Parathyroid adenoma (tissue), 2 donors: ENCODE results near the gene RNF144B.

Experiments
- H2AFZ ChIP-seq: fragments of 300-600 bp; sonication (generic); one replicate; pipeline ENCODE4 v1.7.0; 2017; ENCODE audit warnings: antibody characterized with exemption, mild to moderate bottlenecking
- H3K27ac ChIP-seq: fragments of 300-600 bp; sonication (generic); one replicate; pipeline ENCODE4 v1.7.0; 2017
- H3K27me3 ChIP-seq: fragments of 300-600 bp; sonication (generic); one replicate; pipeline ENCODE4 v1.7.0; 2017; ENCODE audit warnings: low read length; ENCODE audit not compliant: control insufficient read depth, insufficient read depth
- H3K36me3 ChIP-seq: fragments of 300-600 bp; sonication (generic); one replicate; pipeline ENCODE4 v1.7.0; 2017; ENCODE audit warnings: low read length; ENCODE audit not compliant: control insufficient read depth, insufficient read depth
- H3K4me1 ChIP-seq: fragments of 300-600 bp; sonication (generic); one replicate; pipeline ENCODE4 v1.7.0; 2017; ENCODE audit warnings: control low read depth
- H3K4me2 ChIP-seq: fragments of 300-600 bp; sonication (generic); one replicate; pipeline ENCODE4 v1.7.0; 2017; ENCODE audit warnings: low read length
- H3K4me3 ChIP-seq: fragments of 300-600 bp; sonication (generic); one replicate; pipeline ENCODE4 v1.7.0; 2017; ENCODE audit warnings: low read depth, low read length
- H3K79me2 ChIP-seq: fragments of 300-600 bp; sonication (generic); one replicate; pipeline ENCODE4 v1.7.0; 2017; ENCODE audit warnings: control low read depth
- H3K9ac ChIP-seq: fragments of 300-600 bp; sonication (generic); one replicate; pipeline ENCODE4 v1.7.0; 2017; ENCODE audit warnings: mild to moderate bottlenecking
- H3K9me3 ChIP-seq: fragments of 300-600 bp; sonication (generic); one replicate; pipeline ENCODE4 v1.7.0; 2017; ENCODE audit warnings: low read length; ENCODE audit not compliant: control insufficient read depth
- TF ChIP-seq, protein P1 (sequence below): fragments of 300-600 bp; sonication (generic); IDR thresholded peaks from one replicate; pipeline ENCODE4 v1.7.0; 2017; ENCODE audit warnings: antibody characterized with exemption, mild to moderate bottlenecking
- donor health status: primary hyperparathyroidism.

Gene RNF144B

GRCh38 chr6:18433059-18433458 lies 45.9 kb downstream of the RNF144B start:
- Histone ChIP-seq H3K9ac (no peak overlapping the region), H3K36me3 (no peaks in the 10 kb centered on the region), H3K27me3 (no peaks in the 10 kb centered on the region), H2AFZ (no peak overlapping the region), H3K9me3 (no peaks in the 10 kb centered on the region), H3K4me1 (no peaks in the 10 kb centered on the region), H3K27ac (no peak overlapping the region), H3K4me2 (no peak overlapping the region), H3K4me3 (no peak overlapping the region), H3K79me2 (no peaks in the 10 kb centered on the region)
- TF ChIP-seq, protein P1, sequence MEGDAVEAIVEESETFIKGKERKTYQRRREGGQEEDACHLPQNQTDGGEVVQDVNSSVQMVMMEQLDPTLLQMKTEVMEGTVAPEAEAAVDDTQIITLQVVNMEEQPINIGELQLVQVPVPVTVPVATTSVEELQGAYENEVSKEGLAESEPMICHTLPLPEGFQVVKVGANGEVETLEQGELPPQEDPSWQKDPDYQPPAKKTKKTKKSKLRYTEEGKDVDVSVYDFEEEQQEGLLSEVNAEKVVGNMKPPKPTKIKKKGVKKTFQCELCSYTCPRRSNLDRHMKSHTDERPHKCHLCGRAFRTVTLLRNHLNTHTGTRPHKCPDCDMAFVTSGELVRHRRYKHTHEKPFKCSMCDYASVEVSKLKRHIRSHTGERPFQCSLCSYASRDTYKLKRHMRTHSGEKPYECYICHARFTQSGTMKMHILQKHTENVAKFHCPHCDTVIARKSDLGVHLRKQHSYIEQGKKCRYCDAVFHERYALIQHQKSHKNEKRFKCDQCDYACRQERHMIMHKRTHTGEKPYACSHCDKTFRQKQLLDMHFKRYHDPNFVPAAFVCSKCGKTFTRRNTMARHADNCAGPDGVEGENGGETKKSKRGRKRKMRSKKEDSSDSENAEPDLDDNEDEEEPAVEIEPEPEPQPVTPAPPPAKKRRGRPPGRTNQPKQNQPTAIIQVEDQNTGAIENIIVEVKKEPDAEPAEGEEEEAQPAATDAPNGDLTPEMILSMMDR, result no peak

DNA sequence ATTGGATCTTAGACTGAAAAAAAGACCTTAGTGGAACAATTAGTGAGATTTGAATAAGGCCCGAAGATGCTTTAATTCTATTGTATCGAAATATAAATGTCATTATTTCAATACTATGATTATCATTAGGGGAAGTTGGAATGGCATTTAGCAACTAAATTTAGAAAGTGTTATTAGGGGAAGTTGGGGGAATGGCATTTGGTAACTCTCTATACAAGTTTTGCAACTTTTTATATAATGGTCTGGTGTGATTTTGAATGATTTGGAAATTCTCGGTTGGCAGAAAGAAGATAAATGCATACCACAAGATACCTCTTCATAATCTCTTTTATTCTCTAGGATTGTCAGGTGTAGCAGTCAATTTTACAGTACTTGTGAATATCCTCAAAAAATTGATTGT lies 49.2 kb downstream of the RNF144B start:
- Histone ChIP-seq H3K9me3 (no peaks in the 10 kb centered on the region), H3K79me2 (no peaks in the 10 kb centered on the region), H3K27ac (no peak overlapping the region), H3K4me1 (no peaks in the 10 kb centered on the region), H3K36me3 (no peaks in the 10 kb centered on the region), H3K27me3 (no peaks in the 10 kb centered on the region), H3K9ac (no peak overlapping the region), H3K4me3 (no peak overlapping the region), H2AFZ (no peak overlapping the region), H3K4me2 (no peak overlapping the region)
- TF ChIP-seq, protein P1, result no peak

DNA sequence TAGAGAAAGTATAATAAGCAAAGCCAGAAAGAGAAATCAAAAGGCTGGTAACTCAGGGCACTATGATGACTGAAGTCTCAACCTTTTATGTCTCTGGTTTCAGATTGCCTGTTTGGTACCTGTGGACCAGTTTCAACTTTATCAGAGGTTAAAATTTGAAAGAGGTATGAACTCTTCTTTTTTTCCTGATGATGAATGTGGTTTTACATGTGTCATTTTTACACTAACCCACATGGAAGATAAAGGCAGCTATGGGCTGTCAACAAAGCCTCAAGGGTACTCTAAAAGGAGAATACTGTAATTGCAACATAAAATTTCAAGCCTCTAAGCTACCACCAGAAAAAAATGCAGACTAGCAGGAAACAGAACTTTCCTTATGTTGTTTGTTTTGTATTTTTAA lies 52.4 kb downstream of the RNF144B start:
- no peak overlapping the region for H3K9ac ChIP-seq
- TF ChIP-seq, protein P1, result no peak
- no peaks in the 10 kb centered on the region for H3K79me2 ChIP-seq
- H3K36me3 ChIP-seq, result no peaks in the 10 kb centered on the region
- H3K4me3 ChIP-seq, result no peak overlapping the region
- no peak overlapping the region for H3K27ac ChIP-seq
- no peaks in the 10 kb centered on the region for H3K9me3 ChIP-seq
- H3K4me2 ChIP-seq, result no peak overlapping the region
- no peaks in the 10 kb centered on the region for H3K27me3 ChIP-seq
- H2AFZ ChIP-seq, result no peak overlapping the region
- H3K4me1 ChIP-seq, result no peaks in the 10 kb centered on the region

DNA sequence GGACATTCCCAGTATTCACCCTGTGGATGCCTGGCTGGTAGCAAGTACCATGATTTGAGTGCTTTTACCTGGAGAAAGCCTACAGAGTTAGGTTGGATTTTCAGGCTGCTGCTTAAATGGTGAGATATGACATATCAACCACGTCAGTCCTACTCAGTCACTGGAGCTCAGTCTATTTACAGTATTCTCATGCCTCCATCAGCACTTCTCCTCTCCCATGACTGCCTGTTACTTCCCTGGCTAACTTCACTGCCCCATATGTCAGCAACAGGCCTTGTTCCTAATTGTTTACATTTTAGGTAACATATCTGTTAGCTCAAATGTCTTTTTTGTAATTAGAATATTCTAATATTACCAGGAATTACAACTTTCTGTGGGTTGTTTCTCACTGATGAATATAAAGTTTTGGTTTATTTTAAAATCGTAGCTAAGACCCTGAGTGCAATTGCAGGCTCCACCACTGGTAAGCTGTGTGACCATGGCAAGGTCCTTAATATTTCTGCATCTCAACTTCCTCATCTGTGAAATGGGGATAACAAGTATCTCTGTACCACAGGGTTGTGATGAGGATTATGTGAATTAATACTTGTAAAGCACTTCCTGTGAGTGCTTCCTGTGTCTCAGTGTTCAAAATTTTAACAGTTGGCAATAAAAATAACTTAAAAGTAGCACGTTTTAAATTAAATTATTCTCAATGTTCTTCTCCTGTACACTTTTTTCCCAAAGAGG lies 54.3 kb downstream of the RNF144B start:
- Histone ChIP-seq H3K9ac (no peak overlapping the region), H3K27me3 (no peaks in the 10 kb centered on the region), H3K9me3 (no peaks in the 10 kb centered on the region), H3K4me3 (no peak overlapping the region), H3K4me2 (no peak overlapping the region), H3K27ac (no peak overlapping the region), H3K4me1 (no peaks in the 10 kb centered on the region), H3K36me3 (no peaks in the 10 kb centered on the region), H3K79me2 (no peaks in the 10 kb centered on the region), H2AFZ (no peak overlapping the region)
- TF ChIP-seq, protein P1, result no peak

DNA sequence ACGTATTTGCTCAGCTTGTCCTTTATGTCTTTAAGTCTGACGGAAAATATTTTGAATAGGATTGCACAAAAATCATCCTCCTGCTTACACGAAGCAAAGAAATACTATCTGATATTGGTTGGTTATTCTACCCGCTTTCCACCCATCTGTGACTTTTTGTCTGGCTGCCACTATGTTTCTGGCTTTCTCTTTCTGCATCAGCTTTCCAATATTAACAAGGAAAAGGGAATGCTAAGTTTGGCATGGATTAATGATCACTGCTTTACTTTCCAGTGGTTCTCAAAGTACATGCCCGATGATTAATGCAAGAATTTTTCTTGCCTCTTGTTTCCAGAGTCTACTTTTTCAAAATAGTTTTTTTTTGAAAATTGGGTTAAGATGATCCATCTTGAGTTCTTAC lies 57.0 kb downstream of the RNF144B start:
- no peak overlapping the region for H3K4me3 ChIP-seq

More for the DNA sequence above, 57.0 kb downstream of the RNF144B start:
- Histone ChIP-seq H3K4me1 (no peaks in the 10 kb centered on the region), H3K9ac (no peak overlapping the region), H3K27ac (no peak overlapping the region), H2AFZ (no peak overlapping the region), H3K9me3 (no peaks in the 10 kb centered on the region), H3K27me3 (no peaks in the 10 kb centered on the region), H3K79me2 (no peaks in the 10 kb centered on the region), H3K36me3 (no peaks in the 10 kb centered on the region), H3K4me2 (no peak overlapping the region)
- TF ChIP-seq, protein P1, result no peak
